Measurements from ENCODE around the gene TUBB. TPM values are rescaled to one million over a fixed set of nuclear protein-coding genes. Genes with fewer than 3 reads are reported as not detected.

TUBB gene
- total and polyA plus RNA-seq, 10 donors = 109 to 344 (median 243) TPM

DNA sequence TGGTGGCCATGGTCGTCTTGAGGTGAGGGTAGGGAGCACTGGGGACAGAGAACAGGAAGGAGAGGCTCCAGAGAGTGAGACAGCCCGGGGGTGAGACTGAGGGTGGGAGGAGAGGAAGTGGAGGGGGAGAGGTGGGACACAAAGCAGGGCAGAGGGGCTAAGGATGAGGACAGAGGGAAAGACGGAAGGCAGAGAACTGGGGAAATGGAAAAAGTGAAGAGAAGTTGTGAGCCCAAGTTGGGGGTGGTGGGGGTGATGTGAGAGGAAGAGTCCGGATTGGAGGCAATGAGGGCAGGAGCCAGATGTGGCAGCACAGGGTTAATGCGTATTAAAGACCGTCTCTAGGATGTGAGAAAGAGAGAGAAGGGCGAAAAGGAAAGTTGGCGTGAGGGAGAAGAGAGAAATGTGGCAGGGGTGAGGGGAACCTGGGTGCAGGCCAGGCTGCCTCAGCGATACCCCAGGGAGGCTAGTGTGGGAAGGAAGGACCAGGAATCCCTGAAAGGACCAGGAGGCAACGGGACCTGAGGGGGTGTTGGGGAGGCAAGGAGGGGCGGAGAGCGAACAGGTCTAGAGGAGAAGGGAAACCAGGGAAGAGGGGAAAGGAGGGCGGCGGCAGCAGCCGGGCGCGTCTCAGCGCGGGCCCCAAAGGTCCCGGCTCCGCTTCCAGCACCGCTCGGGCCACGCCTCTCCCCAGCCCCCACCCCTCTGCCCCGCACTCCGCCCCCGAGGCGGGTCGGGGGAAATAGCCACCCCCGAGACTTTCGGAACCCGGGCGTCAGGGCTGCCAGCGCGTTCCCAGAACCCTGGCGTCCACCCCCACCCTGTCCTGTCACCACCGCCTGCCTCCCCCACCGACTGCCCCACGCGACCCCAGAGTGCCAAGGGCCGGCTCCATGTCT lies 33.9 kb upstream of the TUBB start, which contains the start of gene PPP1R18:
TSS of gene PPP1R18 (minus strand) at position 637 of the 899 bp plus-strand sequence. CDS start at position 10, 627 bp downstream.
- peak; percentile 97 for DNase-seq
- intact Hi-C loops (cut with DNase I; ENCODE audit: low total_unique reads) = no loop called here
- 0 to 2% (median 1%) methylated on average over 24 to 41 of the region's 41 CpGs for WGBS, 5 donors

GRCh38 chr6:30686908-30687658 lies 33.1 kb upstream of the TUBB start:
- Histone ChIP-seq H3K36me3 (peaks cover 0 to 7% (median 0%) of the 10 kb centered on the region in 6 donors), H3K27ac (peak overlapping the region; percentile 93 to 100 (median 98)), H3K4me3 (peak overlapping the region; percentile 90 to 99 (median 96)), H3K27me3 (replicated peaks in 1 of 7) (no peaks in the 10 kb centered on the region), H3K4me1 (peaks cover 36 to 81% (median 58%) of the 10 kb centered on the region in 6 donors), H3K9me3 (no peaks in the 10 kb centered on the region)
- intact Hi-C loops (cut with DNase I; ENCODE audit: low total_unique reads) = no loop called here
- TF ChIP-seq, protein P1, sequence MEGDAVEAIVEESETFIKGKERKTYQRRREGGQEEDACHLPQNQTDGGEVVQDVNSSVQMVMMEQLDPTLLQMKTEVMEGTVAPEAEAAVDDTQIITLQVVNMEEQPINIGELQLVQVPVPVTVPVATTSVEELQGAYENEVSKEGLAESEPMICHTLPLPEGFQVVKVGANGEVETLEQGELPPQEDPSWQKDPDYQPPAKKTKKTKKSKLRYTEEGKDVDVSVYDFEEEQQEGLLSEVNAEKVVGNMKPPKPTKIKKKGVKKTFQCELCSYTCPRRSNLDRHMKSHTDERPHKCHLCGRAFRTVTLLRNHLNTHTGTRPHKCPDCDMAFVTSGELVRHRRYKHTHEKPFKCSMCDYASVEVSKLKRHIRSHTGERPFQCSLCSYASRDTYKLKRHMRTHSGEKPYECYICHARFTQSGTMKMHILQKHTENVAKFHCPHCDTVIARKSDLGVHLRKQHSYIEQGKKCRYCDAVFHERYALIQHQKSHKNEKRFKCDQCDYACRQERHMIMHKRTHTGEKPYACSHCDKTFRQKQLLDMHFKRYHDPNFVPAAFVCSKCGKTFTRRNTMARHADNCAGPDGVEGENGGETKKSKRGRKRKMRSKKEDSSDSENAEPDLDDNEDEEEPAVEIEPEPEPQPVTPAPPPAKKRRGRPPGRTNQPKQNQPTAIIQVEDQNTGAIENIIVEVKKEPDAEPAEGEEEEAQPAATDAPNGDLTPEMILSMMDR (IDR thresholded peaks at IDR 0.05 in 8 of 11, conservative IDR thresholded peaks at IDR 0.05 in 3 of 11) = peak in 1 of 11 experiments; percentile 14
- TF ChIP-seq POLR2AphosphoS5 (IDR thresholded peaks at IDR 0.05) (peak; percentile 96 to 98 (median 97)), POLR2A (IDR thresholded peaks at IDR 0.05) (peak in 1 of 3 donors; percentile 64)
- 0 to 2% (median 1%) methylated on average over 31 to 51 of the region's 52 CpGs for WGBS, 5 donors
- DNase-seq = peak; percentile 99

More for the DNA sequence above, 33.9 kb upstream of the TUBB start, which contains the start of gene PPP1R18:
- Histone ChIP-seq H3K9me3 (no peaks in the 10 kb centered on the region), H3K4me1 (peaks cover 38 to 84% (median 61%) of the 10 kb centered on the region in 6 donors), H3K27me3 (replicated peaks in 1 of 7) (no peaks in the 10 kb centered on the region), H3K27ac (peak within 1 kb of the TSS; percentile 93 to 100 (median 98)), H3K36me3 (peaks cover 0 to 16% (median 3%) of the 10 kb centered on the region in 6 donors), H3K4me3 (peak within 1 kb of the TSS; percentile 90 to 99 (median 96))
- TF ChIP-seq POLR2AphosphoS5 (IDR thresholded peaks at IDR 0.05) = peak; percentile 75 to 84 (median 76)
- no peak for TF ChIP-seq POLR2A (IDR thresholded peaks at IDR 0.05)
- TF ChIP-seq, protein P1 (IDR thresholded peaks at IDR 0.05 in 8 of 11, conservative IDR thresholded peaks at IDR 0.05 in 3 of 11) = peak in 2 of 11 experiments; percentile 4 to 10

DNA sequence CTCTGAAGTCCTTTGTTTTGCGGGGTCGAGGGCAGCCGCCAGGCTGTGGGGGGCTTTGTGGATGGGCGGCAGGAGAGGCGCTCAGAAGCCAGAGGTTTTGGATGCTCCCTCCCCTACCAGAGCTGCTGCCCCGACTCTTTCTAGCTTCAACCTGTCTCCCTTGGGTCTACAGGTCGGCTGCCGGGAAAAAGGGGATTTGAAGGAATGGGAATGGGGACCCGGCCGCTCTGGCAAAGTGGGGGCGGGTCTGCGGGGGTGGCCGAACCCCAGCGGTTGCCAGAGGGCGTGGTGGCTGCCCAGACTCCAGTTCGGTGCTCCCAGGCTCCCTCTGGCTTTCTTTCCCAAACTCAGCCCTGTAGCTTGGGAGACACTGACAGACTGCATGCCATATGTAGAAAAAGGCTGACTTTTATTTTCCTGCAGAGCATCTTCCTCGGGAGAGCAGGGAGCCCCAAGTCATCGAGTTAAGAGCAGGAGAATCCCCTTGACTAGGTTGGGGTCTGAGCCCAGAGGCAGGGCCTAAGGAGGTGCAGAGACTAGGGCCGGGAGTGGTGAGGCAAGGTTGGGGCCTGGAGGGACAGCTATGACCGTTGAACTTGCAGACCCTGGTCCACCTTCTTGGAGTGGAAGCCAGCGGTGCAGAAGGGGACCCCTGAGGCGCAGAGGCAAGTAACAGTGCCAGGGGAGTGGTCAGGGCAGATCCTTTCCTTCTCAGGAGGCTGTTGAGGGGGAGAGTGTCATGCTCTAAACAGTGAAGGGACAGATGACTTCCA lies 32.3 kb upstream of the TUBB start:
- H3K9me3 ChIP-seq = no peaks in the 10 kb centered on the region
- H3K4me1 ChIP-seq = peaks cover 34 to 74% (median 50%) of the 10 kb centered on the region in 6 donors
- no peaks in the 10 kb centered on the region for H3K27me3 ChIP-seq (replicated peaks in 1 of 7)
- intact Hi-C loops (cut with DNase I; ENCODE audit: low total_unique reads) = no loop called here
- H3K4me3 ChIP-seq = peak overlapping the region; percentile 90 to 99 (median 96)
- peak overlapping the region; percentile 93 to 100 (median 98) for H3K27ac ChIP-seq
- 11 to 21% (median 19%) methylated on average over 21 to 22 of the region's 22 CpGs for WGBS, 5 donors
- peaks cover 0 to 7% (median 0%) of the 10 kb centered on the region in 6 donors for H3K36me3 ChIP-seq
- peak; percentile 82 for DNase-seq
- no peak for TF ChIP-seq POLR2AphosphoS5 (IDR thresholded peaks at IDR 0.05)
- TF ChIP-seq, protein P1 (IDR thresholded peaks at IDR 0.05 in 8 of 11, conservative IDR thresholded peaks at IDR 0.05 in 3 of 11) = peak in 2 of 11 experiments; percentile 5 to 20
